Prostate gland (tissue), 2 donors: ENCODE data around the gene GRM8.

Experiments
- POLR2A ChIP-seq: fragments of 450-650 bp; IDR thresholded peaks from one replicate; pipeline ENCODE4 v1.6.1; 2016; ENCODE audit warnings: antibody characterized with exemption, mild to moderate bottlenecking
- POLR2AphosphoS5 ChIP-seq: sonication (generic); formaldehyde crosslinking; IDR thresholded peaks from one replicate; pipeline ENCODE4 v1.6.1; 2017; ENCODE audit warnings: antibody characterized with exemption
- TF ChIP-seq, protein P1 (sequence below), 4 experiments: fragments of 200-600 bp in 2 of 4; fragments of 450-650 bp in 2 of 4; sonication (generic) in 2 of 4; IDR thresholded peaks; 1 replicate in 3 of 4; 2 replicates in 1 of 4; pipeline ENCODE4 v1.5.1; 2016 to 2019; ENCODE audit warnings: antibody characterized with exemption in 4 of 4, mild to moderate bottlenecking in 2 of 4, moderate library complexity in 2 of 4

DNA sequence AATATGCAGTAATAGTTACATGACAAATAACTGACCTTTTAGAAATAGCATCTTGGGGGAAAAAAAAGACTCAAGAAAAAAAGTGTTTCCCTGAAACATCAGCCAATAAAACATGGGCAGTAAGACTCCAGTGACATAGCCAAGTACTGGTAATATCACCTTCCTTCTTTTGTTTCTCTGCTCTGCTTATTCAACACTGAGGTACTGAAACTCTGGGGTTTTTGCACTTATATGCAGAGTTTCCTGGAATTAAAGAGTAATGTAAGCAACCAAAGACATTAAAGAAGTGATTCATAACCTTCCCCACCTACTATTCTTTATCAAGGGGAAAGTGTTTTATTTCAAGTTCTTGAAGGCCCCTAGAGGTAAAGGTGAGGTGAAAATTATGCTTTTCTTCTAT, 414.5 kb downstream of the GRM8 start:
- no peak for TF ChIP-seq POLR2A
- TF ChIP-seq, protein P1, sequence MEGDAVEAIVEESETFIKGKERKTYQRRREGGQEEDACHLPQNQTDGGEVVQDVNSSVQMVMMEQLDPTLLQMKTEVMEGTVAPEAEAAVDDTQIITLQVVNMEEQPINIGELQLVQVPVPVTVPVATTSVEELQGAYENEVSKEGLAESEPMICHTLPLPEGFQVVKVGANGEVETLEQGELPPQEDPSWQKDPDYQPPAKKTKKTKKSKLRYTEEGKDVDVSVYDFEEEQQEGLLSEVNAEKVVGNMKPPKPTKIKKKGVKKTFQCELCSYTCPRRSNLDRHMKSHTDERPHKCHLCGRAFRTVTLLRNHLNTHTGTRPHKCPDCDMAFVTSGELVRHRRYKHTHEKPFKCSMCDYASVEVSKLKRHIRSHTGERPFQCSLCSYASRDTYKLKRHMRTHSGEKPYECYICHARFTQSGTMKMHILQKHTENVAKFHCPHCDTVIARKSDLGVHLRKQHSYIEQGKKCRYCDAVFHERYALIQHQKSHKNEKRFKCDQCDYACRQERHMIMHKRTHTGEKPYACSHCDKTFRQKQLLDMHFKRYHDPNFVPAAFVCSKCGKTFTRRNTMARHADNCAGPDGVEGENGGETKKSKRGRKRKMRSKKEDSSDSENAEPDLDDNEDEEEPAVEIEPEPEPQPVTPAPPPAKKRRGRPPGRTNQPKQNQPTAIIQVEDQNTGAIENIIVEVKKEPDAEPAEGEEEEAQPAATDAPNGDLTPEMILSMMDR (IDR thresholded peaks at IDR 0.05): no peak
- TF ChIP-seq POLR2AphosphoS5: no peak
